GM21390 (cell line): ENCODE results near the gene PUSL1.
A peak's percentile ranks its signal among the peaks of the same experiment; 100 is the strongest.

Source experiments
- ATAC-seq: cut with Tn5 transposase; IDR thresholded peaks from one replicate; pipeline ENCODE4 v1.9.1; 2021; ENCODE audit not compliant: unreplicated experiment

Gene PUSL1

DNA sequence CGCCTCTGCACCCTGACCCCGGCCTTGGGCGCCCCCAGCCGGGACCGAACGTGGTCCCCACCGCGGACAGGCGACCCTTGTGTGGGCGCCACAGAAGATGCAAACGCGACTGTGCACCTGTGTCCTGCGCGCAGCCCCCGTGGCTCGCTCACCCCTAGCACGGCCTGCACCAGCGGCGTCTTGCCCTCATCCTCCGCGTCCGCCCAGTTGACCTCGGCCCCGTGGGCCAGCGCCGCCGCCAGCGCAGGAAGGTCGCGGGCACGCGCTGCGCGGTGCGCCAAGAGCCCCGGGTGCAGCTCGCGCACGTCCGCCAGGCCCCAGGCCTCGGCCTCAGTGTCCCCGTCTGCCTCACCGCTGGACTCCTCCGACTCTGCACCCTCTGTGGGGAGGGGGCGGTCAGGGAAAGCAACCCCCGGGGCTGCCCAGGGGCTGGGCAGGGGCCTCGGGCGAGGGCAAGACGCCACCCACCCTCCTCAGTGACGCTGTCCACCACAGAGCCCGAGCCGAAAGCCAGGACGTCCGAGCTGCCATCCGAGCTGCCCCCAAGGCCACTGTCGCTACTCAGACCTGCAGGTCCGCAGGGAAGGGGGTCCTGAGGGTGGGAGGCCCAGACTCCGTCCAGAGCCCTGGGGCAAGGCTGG lies 14.0 kb upstream of the PUSL1 start:
- ATAC-seq, result no peak

DNA sequence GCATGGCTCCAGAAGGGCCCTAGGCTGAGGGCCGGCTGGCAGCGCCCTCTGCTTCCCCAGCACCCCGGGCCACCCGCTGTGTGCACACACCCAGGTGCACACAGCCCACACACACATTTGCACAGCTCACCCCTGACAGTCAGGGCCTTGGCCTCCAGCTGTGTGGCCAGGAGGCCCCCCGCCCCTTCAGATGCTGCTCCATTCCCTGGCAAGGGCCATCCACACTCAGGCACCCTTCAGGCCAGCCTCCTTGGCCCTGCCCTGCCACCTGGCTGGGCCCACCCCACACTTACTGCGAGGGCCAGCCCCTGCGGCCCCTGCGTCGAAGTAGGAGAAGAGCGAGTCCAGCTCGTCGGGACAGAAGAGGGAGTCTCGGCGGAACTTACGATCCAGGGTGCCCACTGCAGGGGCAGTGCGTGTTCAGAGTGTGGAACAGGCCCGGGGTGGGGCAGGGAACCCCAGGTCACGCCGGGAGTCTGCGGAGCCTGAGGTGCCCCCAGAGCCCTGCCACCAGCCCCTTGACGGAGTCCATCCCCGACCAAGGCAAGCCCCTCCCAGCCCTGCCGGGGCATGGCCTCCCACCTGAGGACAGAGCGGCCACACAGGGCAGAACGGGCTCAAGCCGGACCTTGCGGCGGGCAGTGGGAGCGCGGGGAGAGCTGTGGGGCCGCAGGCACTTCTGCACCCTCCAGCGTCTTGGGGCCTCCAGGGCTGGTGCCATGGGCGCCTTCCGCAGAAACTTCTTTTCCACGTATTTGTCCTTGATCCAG lies 13.1 kb upstream of the PUSL1 start:
- no peak for ATAC-seq

- no peak for ATAC-seq
Observed at GRCh38 chr1:1296070-1297061, 12.0 kb upstream of the PUSL1 start.

DNA sequence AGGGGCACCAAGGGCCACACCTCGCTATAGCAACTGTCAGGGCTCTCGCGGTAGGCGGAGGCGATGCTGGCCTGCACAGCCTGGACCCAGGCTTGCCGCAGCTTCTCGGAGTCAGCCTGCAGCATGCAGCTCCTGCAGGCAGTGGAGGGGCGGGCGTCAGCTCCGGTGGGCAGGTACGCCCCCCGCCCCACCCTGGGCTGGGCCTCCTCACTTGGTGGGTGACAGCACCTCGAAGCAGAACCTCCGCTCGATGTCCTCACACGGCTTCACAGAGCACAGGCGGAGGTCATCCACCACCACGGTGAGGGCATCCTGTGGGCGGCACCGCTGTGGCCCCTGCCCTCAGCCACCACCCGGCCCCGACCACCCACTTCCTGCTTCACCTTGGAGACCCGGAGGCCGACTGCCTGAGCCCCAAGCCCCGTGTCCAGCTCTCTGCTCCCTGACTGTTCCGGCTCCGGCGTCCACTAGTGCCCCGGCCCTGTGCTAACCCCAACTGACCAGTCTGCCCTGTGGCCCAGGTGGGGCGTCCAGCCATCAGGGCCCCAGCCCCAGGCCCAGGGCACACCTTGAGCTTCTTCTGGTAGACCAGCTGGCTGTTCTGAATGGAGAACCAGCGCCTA lies 10.5 kb upstream of the PUSL1 start:
- ATAC-seq, result no peak

- no peak for ATAC-seq
Observed at GRCh38 chr1:1298861-1299685, 9.3 kb upstream of the PUSL1 start.

GRCh38 chr1:1299686-1300351 lies 8.6 kb upstream of the PUSL1 start:
- no peak for ATAC-seq

GRCh38 chr1:1300352-1300739 lies 8.1 kb upstream of the PUSL1 start:
- no peak for ATAC-seq

DNA sequence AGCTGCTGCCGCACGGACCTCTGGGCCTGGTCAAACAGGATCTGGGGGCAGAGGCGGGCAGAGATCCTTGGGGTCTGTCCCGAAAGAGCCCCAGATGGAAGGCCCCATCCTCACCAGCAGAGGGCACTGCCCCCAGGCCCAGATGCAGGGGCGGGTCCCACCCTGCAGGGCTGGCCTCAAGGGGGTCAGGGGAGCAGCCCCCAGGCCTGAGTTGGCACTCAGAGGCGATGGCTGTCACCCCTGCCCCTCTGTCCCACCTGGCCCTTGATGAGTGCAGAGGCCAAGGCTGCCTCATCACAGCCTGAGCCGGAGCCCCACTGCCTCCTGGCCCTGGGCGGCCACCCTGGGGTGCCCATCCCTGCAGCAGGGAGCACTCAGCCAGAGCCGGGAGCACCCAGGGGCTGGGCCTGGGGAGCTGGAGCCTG lies 6.4 kb upstream of the PUSL1 start:
- no peak for ATAC-seq

GRCh38 chr1:1302951-1303509 lies 5.4 kb upstream of the PUSL1 start:
- ATAC-seq, result no peak

- ATAC-seq, result no peak
Observed at GRCh38 chr1:1303736-1304135, 4.7 kb upstream of the PUSL1 start.

DNA sequence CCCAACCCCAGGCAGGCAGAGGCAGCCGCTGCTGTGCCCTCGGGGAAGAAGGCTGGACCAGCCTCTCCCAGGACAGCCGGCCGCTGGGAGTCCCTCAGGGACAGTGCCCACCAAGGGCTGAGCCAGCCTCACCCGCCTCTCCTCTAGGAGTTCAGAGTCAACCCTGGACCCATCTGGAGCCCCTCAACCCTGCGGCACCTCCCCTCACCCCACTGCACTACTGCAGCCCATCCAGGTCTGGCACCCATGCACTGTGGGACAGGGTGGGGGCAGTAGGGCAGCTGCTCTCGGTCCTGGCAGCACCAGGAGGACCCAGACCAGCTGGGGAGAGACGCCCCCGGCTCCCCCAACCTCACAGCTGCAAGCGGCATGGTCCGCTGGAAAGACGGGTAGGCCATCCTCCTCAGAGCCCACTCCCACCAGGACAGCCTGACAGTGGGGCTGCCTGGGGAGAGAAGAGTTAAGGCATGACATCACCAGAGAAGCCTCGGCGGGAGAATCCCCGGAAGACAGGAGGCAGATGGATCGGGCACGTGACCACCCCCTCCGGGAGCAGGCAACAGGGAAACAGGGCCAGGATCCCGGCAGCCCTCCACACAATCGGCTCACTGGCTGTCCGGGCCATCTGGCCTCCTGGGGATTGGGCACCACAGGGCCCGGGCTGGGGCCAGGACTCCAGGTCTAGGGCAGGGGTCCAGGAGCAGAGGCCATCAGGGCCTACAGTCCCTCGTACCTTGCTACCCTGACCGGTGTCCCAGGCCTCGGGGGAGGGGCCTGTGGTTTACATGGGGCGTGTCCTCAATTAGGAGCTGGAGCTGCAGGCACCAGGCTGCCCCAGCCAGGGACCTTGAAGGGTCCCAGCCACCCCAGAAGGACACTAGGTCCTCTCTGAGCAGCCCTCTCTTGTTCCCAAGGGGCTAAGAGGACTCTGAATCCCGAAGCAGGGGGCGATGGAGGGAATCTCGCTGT lies 3.8 kb upstream of the PUSL1 start:
- no peak for ATAC-seq

GRCh38 chr1:1305300-1306069 lies 2.9 kb upstream of the PUSL1 start:
- ATAC-seq, result no peak

DNA sequence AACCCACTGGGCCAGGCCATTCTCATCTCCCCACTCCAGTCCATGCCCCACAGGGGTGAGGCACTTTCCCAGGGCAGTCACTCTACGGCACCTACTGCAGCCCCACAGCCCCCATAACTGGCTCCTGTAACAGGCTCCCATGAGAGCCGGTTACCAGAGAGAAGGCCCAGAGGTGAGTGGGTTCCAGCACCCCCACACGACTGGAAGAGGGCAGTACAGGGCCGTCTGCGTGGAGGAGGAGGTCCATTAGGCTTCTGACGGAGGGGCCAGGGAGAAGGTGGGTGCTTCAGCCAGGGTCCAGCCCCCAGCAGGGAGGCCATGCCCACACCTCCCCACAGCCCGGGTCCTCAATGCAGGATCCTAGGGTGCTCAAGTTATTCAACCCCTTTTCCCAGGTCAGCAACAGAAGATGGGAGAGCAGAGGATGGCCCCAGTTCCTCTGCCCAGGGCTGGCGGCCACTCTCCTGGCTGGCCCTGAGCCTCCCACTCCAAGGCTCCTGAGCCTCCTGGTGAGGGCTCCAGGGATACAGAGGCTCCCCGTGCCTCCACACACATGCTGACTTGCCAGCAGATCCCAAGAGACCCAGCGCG lies 2.2 kb upstream of the PUSL1 start:
- ATAC-seq, result no peak

GRCh38 chr1:1306661-1307260 lies 1.6 kb upstream of the PUSL1 start:
- ATAC-seq, result no peak

DNA sequence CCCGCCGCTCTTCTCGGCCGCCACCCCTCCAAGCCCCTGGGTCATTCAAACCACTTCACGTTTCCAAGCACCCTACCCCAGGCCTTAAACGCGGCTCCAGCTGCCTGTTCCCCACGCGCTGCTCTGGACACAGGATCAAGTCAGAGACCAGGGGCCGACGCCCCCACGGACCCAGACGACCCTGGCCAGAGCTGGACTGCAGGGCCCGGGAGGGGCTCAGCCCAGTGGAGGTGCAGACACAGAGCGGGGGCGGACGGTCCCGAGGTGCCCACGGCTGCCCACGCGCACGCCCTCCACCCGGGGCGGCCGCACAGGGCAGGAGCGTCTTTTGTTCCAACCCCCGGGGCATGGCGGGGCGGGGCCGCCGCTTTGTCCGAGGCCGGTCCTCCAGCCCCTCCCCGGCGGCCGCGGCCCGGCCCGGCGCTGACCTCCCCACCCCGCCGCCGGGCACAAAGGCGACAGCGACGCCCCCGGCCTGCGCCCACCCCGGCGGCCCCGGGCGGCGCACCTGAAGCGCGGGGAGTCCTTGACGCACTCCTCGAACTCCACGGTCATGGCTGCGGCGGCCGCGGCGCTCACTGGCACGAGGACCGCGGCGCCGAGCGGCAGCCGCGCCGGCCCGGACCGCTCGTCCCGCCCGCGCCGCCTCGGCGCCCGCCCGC lies 1.0 kb upstream of the PUSL1 start:
- peak; percentile 3 for ATAC-seq

DNA sequence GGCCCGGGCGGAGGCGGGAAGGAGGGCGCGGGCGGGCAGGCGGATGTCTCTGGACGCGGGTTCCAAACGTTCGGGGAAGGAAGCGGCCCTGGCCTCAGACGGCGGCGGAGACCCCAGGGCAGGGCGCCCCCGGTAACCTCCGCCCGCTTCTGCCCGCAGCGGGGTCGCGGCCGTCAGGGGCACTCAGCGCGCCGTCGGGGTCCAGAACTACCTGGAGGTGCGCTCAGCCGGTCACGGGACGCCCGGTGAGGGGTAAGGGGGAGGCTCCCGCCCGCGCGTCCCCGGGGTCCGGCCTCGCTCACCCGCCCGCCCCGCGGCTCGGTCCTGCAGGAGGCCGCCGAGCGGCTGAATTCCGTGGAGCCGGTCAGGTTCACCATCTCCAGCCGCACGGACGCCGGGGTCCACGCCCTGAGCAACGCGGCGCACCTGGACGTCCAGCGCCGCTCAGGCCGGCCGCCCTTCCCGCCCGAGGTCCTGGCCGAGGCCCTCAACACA lies 406 bp downstream of the PUSL1 start:
- peak; percentile 5 for ATAC-seq
